Osteoblast (primary cell): ENCODE measurements around the gene CHAF1A. TPM values are rescaled to one million over a fixed set of nuclear protein-coding genes. Genes with fewer than 3 reads are reported as not detected.
A peak's percentile ranks its signal among the peaks of the same experiment; 100 is the strongest.

Experiments used
- DNase-seq: peaks from one replicate; pipeline ENCODE4 v3.0.0; 2011; ENCODE audit warnings: low spot score, mixed read lengths; ENCODE audit not compliant: insufficient read length; ENCODE audit errors: missing footprints
- H2AFZ ChIP-seq: 2 replicates; pipeline ENCODE4 v1.6.0; 2011; ENCODE audit warnings: mild to moderate bottlenecking, low read length
- H3K27ac ChIP-seq: 2 replicates; pipeline ENCODE4 v1.5.1; 2011; ENCODE audit warnings: mild to moderate bottlenecking, low read depth, low read length, moderate library complexity
- H3K27me3 ChIP-seq: 2 replicates; pipeline ENCODE4 v1.6.0; 2012; ENCODE audit warnings: mild to moderate bottlenecking, control low read depth, inconsistent platforms, low read length, moderate library complexity; ENCODE audit not compliant: insufficient read depth
- H3K36me3 ChIP-seq: 2 replicates; pipeline ENCODE4 v1.5.1; 2011; ENCODE audit warnings: mild to moderate bottlenecking, low read length, control low read depth, moderate library complexity; ENCODE audit not compliant: insufficient read depth
- H3K4me1 ChIP-seq: 2 replicates; pipeline ENCODE4 v1.5.1; 2011; ENCODE audit warnings: mild to moderate bottlenecking, low read length, control low read depth, moderate library complexity; ENCODE audit not compliant: insufficient read depth
- H3K4me2 ChIP-seq: 2 replicates; pipeline ENCODE4 v1.6.0; 2011; ENCODE audit warnings: mild to moderate bottlenecking, low read length; ENCODE audit not compliant: insufficient read depth
- H3K4me3 ChIP-seq: fragments of 200-600 bp; sonication (generic); 3 replicates; pipeline ENCODE4 v1.5.1; 2012; ENCODE audit warnings: mild to moderate bottlenecking, low read length, inconsistent platforms; ENCODE audit not compliant: insufficient read depth
- H3K79me2 ChIP-seq: 2 replicates; pipeline ENCODE4 v1.6.0; 2012; ENCODE audit warnings: mild to moderate bottlenecking, low read length, control low read depth, inconsistent platforms; ENCODE audit not compliant: insufficient read depth
- H3K9me3 ChIP-seq: 2 replicates; pipeline ENCODE4 v1.5.1; 2011; ENCODE audit warnings: low read depth, low read length, control low read depth
- H4K20me1 ChIP-seq: 2 replicates; pipeline ENCODE4 v1.6.0; 2012; ENCODE audit warnings: mild to moderate bottlenecking, low read length, control low read depth; ENCODE audit not compliant: insufficient read depth
- CTCF ChIP-seq: IDR thresholded peaks from 2 replicates; pipeline ENCODE4 v1.5.1; 2011; ENCODE audit warnings: mild to moderate bottlenecking, low read depth, low read length, moderate library complexity; ENCODE audit errors: extremely low read depth
- total RNA-seq: library from RNA; depleted of rRNA; stranded (reverse); fragments of >200 nt; gene quantifications from 2 replicates; pipeline ENCODE4 v1.2.3, GENCODE V29; 2012

The CHAF1A gene
- total RNA-seq, 1 donor: 3.6 TPM

- no peaks in the 10 kb centered on the region for H3K9me3 ChIP-seq
- H3K36me3 ChIP-seq: peaks cover 48% of the 10 kb centered on the region
- no peak for TF ChIP-seq CTCF
- H2AFZ ChIP-seq: no peak overlapping the region
- peak; percentile 62 for DNase-seq
- no peaks in the 10 kb centered on the region for H3K79me2 ChIP-seq
- H3K27me3 ChIP-seq: no peaks in the 10 kb centered on the region
- H3K4me2 ChIP-seq: no peak overlapping the region
- no peak overlapping the region for H3K27ac ChIP-seq
- H3K4me1 ChIP-seq: no peaks in the 10 kb centered on the region
- no peak overlapping the region for H3K4me3 ChIP-seq
- H4K20me1 ChIP-seq: peaks cover 21% of the 10 kb centered on the region
Observed at GRCh38 chr19:4359627-4360000, 42.8 kb upstream of the CHAF1A start.

DNA sequence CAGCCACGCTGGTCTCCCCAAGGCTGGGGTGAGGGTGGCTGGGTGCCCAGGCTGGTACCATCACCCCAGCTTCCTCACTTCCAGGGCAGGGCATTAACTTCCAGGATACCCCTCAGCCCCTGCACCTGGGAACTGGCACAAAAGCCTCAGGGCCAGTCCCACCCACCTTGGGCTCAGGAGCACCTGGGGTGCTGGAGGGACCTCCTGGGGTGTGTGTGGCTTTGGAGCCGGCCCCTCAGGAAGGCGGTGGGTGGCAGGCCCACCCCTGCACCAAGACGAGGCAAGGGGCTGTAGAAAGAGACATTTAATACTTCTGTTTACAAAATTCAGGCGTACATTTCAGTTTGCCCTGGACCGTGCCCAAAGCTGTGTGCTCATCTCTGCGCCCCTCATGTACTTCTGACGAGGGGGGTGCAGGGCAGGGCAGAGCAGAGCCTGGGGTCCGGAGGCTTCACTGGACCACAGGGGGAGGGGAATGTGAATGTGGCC, 42.3 kb upstream of the CHAF1A start:
- Histone ChIP-seq H4K20me1 (peaks cover 23% of the 10 kb centered on the region), H3K79me2 (peaks cover 2% of the 10 kb centered on the region), H3K4me3 (no peak overlapping the region), H3K27me3 (no peaks in the 10 kb centered on the region), H3K36me3 (peaks cover 51% of the 10 kb centered on the region), H3K9me3 (no peaks in the 10 kb centered on the region), H2AFZ (no peak overlapping the region), H3K4me2 (no peak overlapping the region), H3K27ac (no peak overlapping the region), H3K4me1 (no peaks in the 10 kb centered on the region)
- TF ChIP-seq CTCF: no peak
- peak; percentile 80 for DNase-seq

- Histone ChIP-seq H3K4me1 (no peaks in the 10 kb centered on the region), H4K20me1 (peaks cover 26% of the 10 kb centered on the region), H2AFZ (no peak overlapping the region), H3K27me3 (no peaks in the 10 kb centered on the region), H3K9me3 (no peaks in the 10 kb centered on the region), H3K79me2 (peaks cover 8% of the 10 kb centered on the region), H3K36me3 (peaks cover 56% of the 10 kb centered on the region), H3K4me2 (no peak overlapping the region), H3K27ac (no peak overlapping the region), H3K4me3 (no peak overlapping the region)
- TF ChIP-seq CTCF: no peak
- peak; percentile 82 for DNase-seq
Observed at GRCh38 chr19:4360641-4361151, 41.7 kb upstream of the CHAF1A start.

DNA sequence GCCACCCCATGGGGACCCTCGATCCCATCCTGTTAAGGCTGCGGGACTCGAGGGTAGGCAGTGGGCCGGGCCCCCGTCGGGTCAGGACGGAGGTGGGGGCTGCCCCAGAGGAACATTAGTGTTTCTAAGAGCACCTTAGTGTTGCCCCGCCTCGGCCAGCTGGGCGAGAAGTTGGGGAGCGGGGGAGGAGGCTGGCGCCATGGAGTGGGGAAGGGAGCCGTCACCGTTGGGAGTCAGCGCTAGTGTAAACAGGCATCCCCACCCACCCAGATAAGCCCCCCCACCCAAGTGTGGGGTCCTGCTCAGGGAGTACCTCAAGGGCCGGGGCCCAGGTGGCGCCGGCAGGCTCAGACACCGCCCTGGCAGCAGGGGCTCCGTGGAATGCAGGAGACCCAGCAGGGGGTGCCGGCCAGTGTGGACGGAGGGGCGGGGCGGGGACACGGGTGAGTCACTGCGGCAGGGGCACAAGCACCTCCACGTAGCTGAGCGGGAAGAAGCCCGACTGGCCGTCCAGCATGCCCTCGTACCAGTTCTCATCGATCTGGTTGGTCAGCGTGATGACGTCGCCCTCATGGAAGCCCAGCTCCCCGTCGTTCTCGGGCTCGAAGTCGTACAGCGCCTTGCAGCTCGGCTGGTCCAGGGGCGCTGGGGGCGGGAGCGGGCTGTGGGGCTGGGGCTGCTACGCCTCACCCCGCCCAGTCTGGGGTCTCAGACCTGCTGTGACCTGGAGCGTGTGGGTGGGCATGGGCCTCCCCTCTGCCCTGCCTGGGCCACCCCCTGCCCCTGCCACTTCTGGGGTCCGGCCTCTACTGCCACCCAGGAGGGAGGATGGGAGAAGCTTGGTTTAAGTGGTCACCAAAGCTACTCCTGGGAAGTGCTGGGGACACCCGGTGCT, 41.0 kb upstream of the CHAF1A start:
- H3K9me3 ChIP-seq: no peaks in the 10 kb centered on the region
- H2AFZ ChIP-seq: no peak overlapping the region
- DNase-seq: peak; percentile 66
- H3K4me1 ChIP-seq: no peaks in the 10 kb centered on the region
- H4K20me1 ChIP-seq: peaks cover 29% of the 10 kb centered on the region
- peaks cover 15% of the 10 kb centered on the region for H3K79me2 ChIP-seq
- no peak for TF ChIP-seq CTCF
- no peaks in the 10 kb centered on the region for H3K27me3 ChIP-seq
- H3K4me2 ChIP-seq: no peak overlapping the region
- peaks cover 63% of the 10 kb centered on the region for H3K36me3 ChIP-seq
- H3K4me3 ChIP-seq: no peak overlapping the region
- H3K27ac ChIP-seq: no peak overlapping the region
